HG03139 (cell line): Measurements from ENCODE around the gene LGR4.

Experiments used
- ATAC-seq: cut with Tn5 transposase; IDR thresholded peaks from one replicate; pipeline ENCODE4 v1.9.1; 2021; ENCODE audit not compliant: unreplicated experiment

The LGR4 gene

GRCh38 chr11:27406498-27407354, 65.9 kb downstream of the LGR4 start:
- no peak for ATAC-seq

DNA sequence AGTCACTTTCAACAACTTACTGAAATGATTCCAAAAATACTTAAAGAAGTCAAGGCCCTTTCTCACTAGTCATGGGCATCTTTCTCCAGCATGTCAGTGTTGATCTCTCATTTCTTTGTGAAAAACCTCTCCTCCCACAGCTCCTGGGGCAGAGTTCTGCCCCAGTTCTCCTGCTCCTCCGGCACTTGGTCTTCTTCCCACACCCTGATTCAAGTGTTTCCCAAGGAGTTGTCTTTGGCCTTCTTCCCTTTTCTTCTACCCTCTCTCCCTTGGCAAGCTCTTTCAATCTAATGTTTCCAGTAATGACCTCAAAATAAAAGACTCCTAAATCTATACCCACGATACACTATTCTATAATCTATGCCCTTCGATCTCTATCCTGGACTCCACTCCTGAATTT, 67.5 kb downstream of the LGR4 start:
- no peak for ATAC-seq

DNA sequence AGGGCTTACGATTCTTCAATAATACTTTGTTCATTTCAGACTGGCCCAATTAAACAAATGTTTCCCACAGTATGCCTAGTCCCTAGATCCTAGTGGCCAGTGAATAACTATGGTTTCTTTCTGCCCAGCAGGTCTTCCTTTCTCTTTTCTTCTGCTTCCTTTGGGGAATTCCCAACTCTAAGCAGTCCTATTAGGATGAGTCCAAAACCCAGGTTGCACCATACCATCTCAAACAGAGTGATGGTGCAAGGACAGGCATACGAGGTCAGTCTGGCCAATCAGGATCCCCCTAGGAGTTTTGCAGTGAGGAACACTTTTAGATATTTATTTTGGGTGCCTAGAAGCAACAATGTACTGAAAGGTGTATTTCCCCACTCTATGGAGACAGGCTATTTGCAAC, 68.2 kb downstream of the LGR4 start:
- ATAC-seq = no peak

DNA sequence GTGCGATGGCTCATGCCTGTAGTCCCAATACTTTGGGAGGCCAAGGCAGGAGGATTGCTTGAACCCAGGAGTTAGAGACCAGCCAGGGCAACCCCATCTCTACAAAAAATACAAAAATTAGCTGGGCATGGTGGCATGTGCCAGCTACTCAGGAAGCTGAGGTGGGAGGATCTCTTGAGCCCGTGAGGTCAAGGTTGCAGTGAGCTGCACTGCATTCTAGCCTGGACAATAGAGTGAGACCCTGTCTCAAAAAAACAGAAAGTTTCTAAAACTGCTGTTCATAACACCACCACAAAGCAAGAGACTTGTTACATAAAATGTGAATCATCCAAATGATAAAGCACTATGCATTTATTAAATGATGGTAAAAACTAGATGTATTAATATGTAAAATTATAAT, 69.4 kb downstream of the LGR4 start:
- no peak for ATAC-seq

- ATAC-seq = no peak
Observed at GRCh38 chr11:27402450-27402849, 70.1 kb downstream of the LGR4 start.

DNA sequence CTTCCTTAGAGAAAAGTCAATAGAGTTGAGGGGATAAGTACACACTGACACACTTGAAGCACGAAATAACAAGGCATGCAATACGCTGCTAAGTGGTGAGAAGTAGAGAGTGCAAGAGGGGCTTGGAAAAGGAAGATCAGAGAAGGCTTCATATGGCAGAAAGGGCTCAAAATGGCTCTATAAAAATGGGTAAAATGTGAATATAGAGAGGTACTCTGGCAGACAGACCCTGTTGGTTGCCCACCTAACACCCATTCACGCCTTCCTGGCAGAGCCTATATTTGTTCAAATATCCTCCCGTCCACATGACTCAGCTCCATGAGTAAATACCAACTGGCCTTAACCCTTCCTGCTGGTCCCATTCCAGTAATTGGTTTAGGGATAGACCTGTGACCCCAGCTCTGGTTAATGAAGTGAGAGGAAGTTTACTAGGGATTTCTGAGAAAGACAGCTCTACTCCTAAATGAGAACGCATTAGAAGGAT, 70.7 kb downstream of the LGR4 start:
- no peak for ATAC-seq

GRCh38 chr11:27401280-27401832, 71.2 kb downstream of the LGR4 start:
- ATAC-seq = no peak

DNA sequence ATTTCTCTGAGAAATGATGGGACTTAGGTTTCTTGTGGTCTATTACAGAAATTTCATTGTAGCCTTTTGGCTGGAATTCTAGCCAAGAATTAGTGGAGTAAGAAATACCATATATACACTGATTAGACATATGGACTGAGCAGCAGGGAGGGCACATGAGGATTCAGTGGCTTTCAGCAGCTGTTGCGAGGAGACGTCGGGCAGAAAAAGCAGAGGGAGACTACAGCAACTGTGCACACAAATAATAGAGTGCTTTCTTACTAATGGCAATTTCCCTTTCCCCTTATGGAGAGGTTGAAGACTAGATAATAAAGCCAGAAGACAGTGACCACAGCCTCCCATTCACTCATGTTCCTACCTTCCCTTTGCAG, 74.2 kb downstream of the LGR4 start:
- no peak for ATAC-seq

DNA sequence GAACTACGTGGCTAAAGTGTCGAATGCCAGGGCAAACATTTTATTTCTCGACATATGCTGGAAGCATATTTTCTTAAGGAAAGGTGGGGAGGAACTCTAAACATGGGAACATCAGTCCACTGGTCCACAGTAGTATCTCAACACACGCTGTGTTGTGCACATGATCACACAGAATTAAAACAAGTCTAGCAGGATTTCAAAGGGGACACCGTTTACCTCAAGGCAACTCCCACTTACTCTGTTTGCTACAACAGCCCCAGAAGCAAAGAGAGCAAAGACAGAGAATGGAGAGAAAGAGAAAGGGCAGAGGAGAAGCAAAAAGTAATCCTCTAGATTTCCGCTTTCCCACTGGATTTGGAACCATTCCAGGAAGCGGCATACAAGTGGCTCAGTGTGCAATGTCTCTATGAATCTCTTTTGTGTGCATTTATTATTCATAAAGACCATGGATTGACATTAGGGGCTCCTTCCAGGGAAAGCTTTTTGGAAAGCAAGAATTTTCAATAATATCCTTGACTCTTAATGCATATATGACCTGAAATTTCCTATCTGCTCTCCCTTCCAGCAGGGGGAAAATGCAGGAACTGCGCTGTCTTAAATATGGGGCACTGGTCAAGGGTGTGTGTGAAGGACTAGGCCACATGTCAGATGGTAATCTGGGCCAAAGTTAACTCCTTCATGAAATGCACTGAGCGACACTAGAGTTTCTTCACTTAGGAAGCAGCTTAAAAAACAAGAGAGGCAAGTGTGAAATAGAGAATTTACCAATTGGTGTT, 74.8 kb downstream of the LGR4 start:
- ATAC-seq = no peak

- no peak for ATAC-seq
Observed at GRCh38 chr11:27396259-27396839, 76.2 kb downstream of the LGR4 start.

- no peak for ATAC-seq
Observed at GRCh38 chr11:27395556-27396258, 76.9 kb downstream of the LGR4 start.

DNA sequence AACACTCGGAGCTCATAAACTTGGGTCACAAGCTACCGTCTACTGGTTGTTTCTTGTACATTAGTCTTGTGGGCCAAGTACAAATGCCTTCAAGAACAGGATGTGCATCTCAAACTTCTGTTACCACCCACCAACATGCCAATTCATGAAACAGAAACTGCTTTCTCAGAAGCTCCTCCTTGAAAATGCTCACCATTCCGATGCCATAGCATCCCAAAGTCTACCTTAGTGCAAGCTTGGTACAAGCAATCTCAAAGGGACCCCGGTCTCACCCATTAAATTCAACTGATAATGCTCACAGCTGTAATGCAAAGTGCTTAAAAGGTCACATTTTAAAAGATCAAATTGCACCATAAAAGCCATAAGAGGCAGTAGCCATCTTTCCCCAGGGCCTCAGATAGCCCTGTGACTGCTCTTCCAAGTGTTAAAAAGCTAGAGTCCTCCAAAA, 77.8 kb downstream of the LGR4 start:
- ATAC-seq = no peak

DNA sequence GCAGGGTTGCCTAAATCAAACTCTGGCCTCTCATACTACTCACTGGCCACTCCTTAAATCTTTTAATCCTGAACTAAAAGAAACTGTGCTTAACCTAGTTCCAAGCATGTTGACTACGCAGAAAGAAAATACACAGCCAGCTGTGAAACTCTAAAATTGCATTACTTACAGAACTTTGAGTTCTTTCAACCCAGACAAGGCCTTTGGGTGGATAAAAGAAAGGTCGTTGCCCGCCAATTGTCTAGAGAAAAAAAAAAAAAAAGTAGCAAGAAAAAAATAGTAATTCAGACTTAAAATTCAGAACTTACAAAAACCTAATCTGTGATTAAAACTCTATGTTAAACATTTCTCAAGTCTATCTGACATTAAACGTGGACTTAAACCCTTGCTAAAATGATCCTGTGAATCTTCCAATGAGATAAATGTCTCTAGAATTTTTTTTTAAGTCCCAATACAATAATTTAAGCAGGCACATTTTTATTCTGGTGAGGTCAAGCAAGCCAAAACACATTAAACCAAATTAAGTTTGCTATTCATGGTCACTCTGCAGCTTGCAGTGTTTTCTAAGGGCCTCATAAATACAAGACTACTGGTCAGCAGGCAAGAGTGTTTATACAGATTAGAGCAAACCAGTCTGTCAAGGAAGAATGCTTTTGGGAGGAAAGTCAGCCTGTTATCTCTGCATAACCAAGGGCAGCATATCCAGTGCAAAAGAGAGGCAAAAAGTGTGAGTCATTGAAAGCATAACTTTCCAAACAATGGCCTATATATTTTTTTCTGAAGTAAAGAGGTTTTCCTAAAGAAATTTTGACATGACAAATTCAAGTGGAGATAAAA, 80.1 kb downstream of the LGR4 start:
- no peak for ATAC-seq

- ATAC-seq = no peak
Observed at GRCh38 chr11:27391331-27392015, 81.1 kb downstream of the LGR4 start.

DNA sequence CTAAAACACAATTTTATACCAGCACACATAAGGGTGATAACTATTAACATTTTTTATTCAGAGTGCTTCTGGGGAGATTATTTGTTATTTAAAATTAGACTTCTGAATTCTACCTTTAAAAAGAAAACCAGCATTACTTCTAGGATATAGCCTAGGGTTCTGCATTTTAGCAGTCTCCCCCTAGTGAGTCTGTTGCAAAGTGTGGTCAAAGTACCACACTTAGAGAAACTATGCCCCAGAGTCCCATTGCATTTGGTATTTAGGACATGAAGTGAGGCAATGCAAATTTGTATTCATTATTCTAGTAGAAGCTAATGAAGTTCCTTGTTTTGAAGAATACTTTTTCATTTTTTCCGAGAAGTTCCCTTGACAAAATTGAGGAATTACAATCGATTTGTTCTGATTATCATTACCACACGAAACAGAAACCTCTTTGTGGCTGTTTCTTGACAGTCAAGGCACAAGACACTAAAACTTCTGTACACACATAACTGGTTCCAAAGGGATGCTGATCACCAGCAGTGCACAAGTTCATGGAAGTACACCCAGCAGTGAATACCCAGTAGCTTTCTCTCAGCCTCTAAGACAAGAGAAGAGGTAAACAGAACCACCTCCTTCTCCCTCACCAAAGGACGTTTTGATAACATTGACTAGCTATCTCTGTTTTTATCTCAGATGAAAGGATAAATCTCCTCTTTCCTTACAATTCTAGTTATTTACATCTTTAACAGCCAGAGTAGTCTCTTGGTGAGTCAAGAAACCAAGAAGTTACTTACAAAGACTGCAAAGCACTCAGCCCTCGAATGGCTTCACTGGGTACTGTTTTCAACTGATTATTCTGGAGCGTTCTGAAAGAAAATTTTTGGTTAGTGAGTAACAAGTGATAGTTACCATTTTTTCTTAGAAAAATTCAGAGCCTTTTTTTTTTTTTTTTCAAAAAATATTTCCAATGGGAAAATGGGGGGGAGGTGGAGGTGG, 82.0 kb downstream of the LGR4 start:
- ATAC-seq = no peak

DNA sequence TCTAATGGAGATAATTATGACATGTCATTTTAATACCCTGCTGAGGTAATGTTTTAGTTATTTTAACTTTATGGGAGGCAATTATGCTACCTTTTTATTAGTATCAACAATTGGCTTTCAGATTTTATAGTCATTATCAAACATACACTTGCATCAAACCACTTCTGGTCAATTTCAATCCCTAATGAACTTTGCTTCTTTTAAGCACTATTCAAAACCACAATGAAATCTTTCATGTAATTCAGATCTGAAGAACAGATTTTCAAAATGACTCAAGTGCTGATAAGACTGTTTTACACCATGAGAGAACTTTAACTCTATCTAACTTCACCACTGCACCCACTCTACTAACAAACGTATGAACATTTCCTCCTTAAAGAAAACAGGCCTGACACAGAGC, 83.7 kb downstream of the LGR4 start:
- ATAC-seq = no peak

DNA sequence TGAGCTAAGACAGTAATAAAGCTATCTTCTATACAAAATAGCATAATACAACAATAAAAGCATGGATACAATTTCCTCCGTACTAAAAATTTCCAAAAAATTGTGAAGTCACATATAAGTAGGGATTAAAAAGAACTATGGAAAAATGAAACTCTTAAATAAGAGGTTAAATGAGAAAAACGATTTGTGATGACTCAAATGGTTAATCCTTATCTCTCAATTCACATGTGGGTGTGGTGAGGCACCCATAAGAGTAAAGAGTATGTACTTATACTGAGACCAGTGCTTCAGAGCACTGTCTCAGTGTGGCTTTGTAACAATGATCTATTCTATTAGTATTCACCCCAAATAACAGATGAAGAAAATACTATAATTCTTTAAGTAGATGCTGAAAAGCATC, 84.6 kb downstream of the LGR4 start:
- no peak for ATAC-seq

DNA sequence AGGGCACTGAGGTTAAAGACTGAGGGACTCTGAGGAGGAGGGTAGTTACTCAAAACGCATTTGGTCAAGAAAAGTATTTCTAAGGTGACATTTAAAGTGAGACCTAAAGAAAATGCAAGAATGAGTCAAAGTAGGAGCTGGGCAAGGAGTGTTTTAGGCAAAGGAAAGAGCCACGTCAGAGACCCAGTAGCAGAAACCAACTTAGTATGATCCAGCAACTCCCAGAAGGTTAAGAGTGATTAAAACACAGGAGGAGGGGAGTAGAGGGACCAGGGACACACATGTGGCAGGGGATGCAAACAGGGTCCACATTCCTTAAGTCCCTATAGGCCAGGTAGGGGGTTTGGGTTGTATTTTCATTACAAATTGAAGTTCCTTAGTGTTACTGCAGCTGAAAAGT, 85.2 kb downstream of the LGR4 start:
- ATAC-seq = no peak
